IMR-90 (cell line): ENCODE data around the gene SH3RF2.
A peak's percentile ranks its signal among the peaks of the same experiment; 100 is the strongest.

Experiments used
- BHLHE40 ChIP-seq: fragments of 150-350 bp; IDR thresholded peaks from 2 replicates; pipeline ENCODE4 v1.6.1; 2016; ENCODE audit warnings: mild to moderate bottlenecking, low read depth, low read length
- CEBPB ChIP-seq: IDR thresholded peaks from 2 replicates; pipeline ENCODE4 v1.6.1; 2012; ENCODE audit warnings: low read depth, low read length, improper control_type of control experiment
- CTCF ChIP-seq: conservative IDR thresholded peaks from 2 replicates; pipeline ENCODE4 v1.5.1; 2012; ENCODE audit warnings: mild to moderate bottlenecking, low read depth, low read length, improper control_type of control experiment
- FOS ChIP-seq: fragments of 150-350 bp; IDR thresholded peaks from 2 replicates; pipeline ENCODE4 v1.6.1; 2016; ENCODE audit warnings: low read depth, low read length
- MAFK ChIP-seq: IDR thresholded peaks from 2 replicates; pipeline ENCODE4 v1.6.1; 2012; ENCODE audit warnings: low read depth, low read length, improper control_type of control experiment
- MXI1 ChIP-seq: IDR thresholded peaks from 2 replicates; pipeline ENCODE4 v1.6.1; 2012; ENCODE audit warnings: low read depth, mild to moderate bottlenecking, low read length, moderate library complexity, borderline replicate concordance
- NFE2L2 ChIP-seq: fragments of 150-350 bp; IDR thresholded peaks from 2 replicates; pipeline ENCODE4 v1.6.1; 2016; ENCODE audit warnings: low read depth, mild to moderate bottlenecking, low read length
- POLR2A ChIP-seq: IDR thresholded peaks from 2 replicates; pipeline ENCODE4 v1.6.1; 2012; ENCODE audit warnings: mild to moderate bottlenecking, low read depth, low read length
- RAD21 ChIP-seq: IDR thresholded peaks from 2 replicates; pipeline ENCODE4 v1.6.1; 2012; ENCODE audit warnings: low read length, improper control_type of control experiment
- RCOR1 ChIP-seq: IDR thresholded peaks from 2 replicates; pipeline ENCODE4 v1.6.1; 2012; ENCODE audit warnings: mild to moderate bottlenecking, low read length, improper control_type of control experiment; ENCODE audit not compliant: insufficient replicate concordance
- RFX5 ChIP-seq: IDR thresholded peaks from 2 replicates; pipeline ENCODE4 v1.8.0; 2012; ENCODE audit warnings: low read depth, mild to moderate bottlenecking, low read length, moderate library complexity
- SMC3 ChIP-seq: fragments of 150-350 bp; IDR thresholded peaks from 2 replicates; pipeline ENCODE4 v1.6.1; 2016; ENCODE audit warnings: low read depth, mild to moderate bottlenecking, antibody characterized with exemption, low read length, moderate library complexity
- USF2 ChIP-seq: fragments of 150-350 bp; IDR thresholded peaks from 2 replicates; pipeline ENCODE4 v1.6.1; 2017; ENCODE audit warnings: mild to moderate bottlenecking, antibody characterized with exemption, low read length, low read depth

- no peak for TF ChIP-seq CTCF
- TF ChIP-seq BHLHE40, result 0 out of 2 replicates have a peak, but pooled peaks have one; percentile 26
- TF ChIP-seq MXI1, result no peak
- TF ChIP-seq RAD21, result no peak
- no peak for TF ChIP-seq POLR2A
- no peak for TF ChIP-seq CEBPB
- no peak for TF ChIP-seq RCOR1
- TF ChIP-seq SMC3, result no peak
- TF ChIP-seq FOS, result no peak
- no peak for TF ChIP-seq RFX5
- TF ChIP-seq USF2, result no peak
- no peak for TF ChIP-seq MAFK
- no peak for TF ChIP-seq NFE2L2
Measured at GRCh38 chr5:145917288-145917687, 19.1 kb upstream of the SH3RF2 start.
